D721Med (cell line): ENCODE results near the gene LRP11.
A peak's percentile ranks its signal among the peaks of the same experiment; 100 is the strongest.

Experiments
- DNase-seq: peaks from one replicate; pipeline ENCODE4 v3.0.0; 2011; ENCODE audit warnings: low spot score; ENCODE audit not compliant: insufficient read length
- FAIRE-seq: peaks from 2 replicates; lab custom pipeline; 2011; peaks lifted over from hg19 to GRCh38; lab: Jason Lieb, UNC
- CTCF ChIP-seq: IDR thresholded peaks from 2 replicates; pipeline ENCODE4 v1.5.1; 2012; ENCODE audit warnings: mild to moderate bottlenecking, control low read depth; ENCODE audit not compliant: insufficient read depth; ENCODE audit errors: missing control alignments

Gene LRP11

GRCh38 chr6:149901444-149902140, 37.4 kb upstream of the LRP11 start:
- DNase-seq (no peak), FAIRE-seq (no peak)
- TF ChIP-seq CTCF, result no peak

GRCh38 chr6:149900620-149901443, 36.7 kb upstream of the LRP11 start:
- FAIRE-seq, result no peak
- DNase-seq, result no peak
- no peak for TF ChIP-seq CTCF

GRCh38 chr6:149899926-149900619, 35.9 kb upstream of the LRP11 start:
- DNase-seq (no peak), FAIRE-seq (no peak)
- TF ChIP-seq CTCF, result no peak

- no peak for FAIRE-seq
- TF ChIP-seq CTCF, result no peak
- no peak for DNase-seq
Measured at GRCh38 chr6:149899486-149899885, 35.3 kb upstream of the LRP11 start.

- DNase-seq (no peak), FAIRE-seq (no peak)
- no peak for TF ChIP-seq CTCF
Measured at GRCh38 chr6:149898966-149899365, 34.8 kb upstream of the LRP11 start.

- DNase-seq (no peak), FAIRE-seq (no peak)
- TF ChIP-seq CTCF, result peak; percentile 22
Measured at GRCh38 chr6:149897855-149898744, 33.9 kb upstream of the LRP11 start, which contains the start of gene RAET1E. RAET1E (minus strand) TSS chr6:149898113; CDS start chr6:149890901, 7,212 bp downstream.
